PC-9 (cell line): ENCODE results near the gene BAZ1B. TPM values are rescaled to one million over a fixed set of nuclear protein-coding genes. Genes with fewer than 3 reads are reported as not detected.

Experiments used
- BruUV-seq: library from RNA; stranded (reverse); fragments of 400-500 nt; replicated peaks from 2 replicates; lab custom pipeline; 2021; lab: Mats Ljungman, UMichigan
- CTCF ChIA-PET: fragments of 300-600 bp; sonication (Branson Sonifier 250); formaldehyde crosslinking; loops from one replicate; lab custom pipeline; 2022; ENCODE audit warnings: antibody characterized with exemption; lab: Charles Lee
- POLR2A ChIA-PET: fragments of 300-600 bp; sonication (Branson Sonifier 250); formaldehyde crosslinking; loops from one replicate; lab custom pipeline; 2022; ENCODE audit warnings: antibody characterized with exemption; ENCODE audit not compliant: unreplicated experiment; lab: Charles Lee
- DNase-seq, 2 experiments: peaks; one replicate each; pipeline versions ENCODE4 v3.0.0 to v3.0.0-alpha.2; 2015 to 2022; ENCODE audit warnings: mixed read lengths in 1 of 2
- H2AFZ ChIP-seq: fragments of 200-600 bp; sonication (generic); 2 replicates; pipeline ENCODE4 v1.8.1; 2017; ENCODE audit warnings: antibody characterized with exemption
- H3F3A ChIP-seq: fragments of 200-600 bp; sonication (generic); 2 replicates; pipeline ENCODE4 v1.8.1; 2017; ENCODE audit warnings: antibody characterized with exemption, mild to moderate bottlenecking, low read depth; ENCODE audit not compliant: insufficient read depth
- H3K27ac ChIP-seq: fragments of 200-600 bp; sonication (generic); 2 replicates; pipeline ENCODE4 v1.6.1; 2016; ENCODE audit warnings: mixed run types
- H3K27me3 ChIP-seq: fragments of 200-600 bp; sonication (generic); 2 replicates; pipeline ENCODE4 v1.6.1; 2016; ENCODE audit warnings: low read depth, mixed run types; ENCODE audit not compliant: insufficient read depth
- H3K36me3 ChIP-seq: fragments of 200-600 bp; sonication (generic); 2 replicates; pipeline ENCODE4 v1.6.1; 2016; ENCODE audit warnings: low read depth, mixed run types
- H3K4me1 ChIP-seq: fragments of 200-600 bp; sonication (generic); replicated peaks from 2 replicates; pipeline ENCODE4 v1.6.1; 2016; ENCODE audit warnings: mixed run types; ENCODE audit not compliant: insufficient read depth
- H3K4me2 ChIP-seq: fragments of 200-600 bp; sonication (generic); 2 replicates; pipeline ENCODE4 v1.6.1; 2017; ENCODE audit warnings: mixed run types
- H3K4me3 ChIP-seq: fragments of 200-600 bp; sonication (generic); 2 replicates; pipeline ENCODE4 v1.6.1; 2016; ENCODE audit warnings: mixed run types
- H3K79me2 ChIP-seq: fragments of 200-600 bp; sonication (generic); 2 replicates; pipeline ENCODE4 v1.6.1; 2017; ENCODE audit warnings: low read depth, mixed run types
- H3K9me2 ChIP-seq: fragments of 200-600 bp; sonication (generic); 2 replicates; pipeline ENCODE4 v1.8.1; 2017; ENCODE audit warnings: mild to moderate bottlenecking; ENCODE audit not compliant: insufficient read depth
- H3K9me3 ChIP-seq: fragments of 200-600 bp; sonication (generic); 2 replicates; pipeline ENCODE4 v1.8.1; 2016; ENCODE audit warnings: low read depth; ENCODE audit not compliant: insufficient read depth
- H4K20me1 ChIP-seq: fragments of 200-600 bp; sonication (generic); 2 replicates; pipeline ENCODE4 v1.8.1; 2017; ENCODE audit not compliant: insufficient read depth
- EZH2 ChIP-seq: fragments of 200-600 bp; sonication (generic); IDR thresholded peaks from 2 replicates; pipeline ENCODE4 v1.8.0; 2017; ENCODE audit warnings: antibody characterized with exemption, low read depth
- intact Hi-C: fragments of 100-400 bp; cut with micrococcal nuclease; formaldehyde crosslinking; loops from one replicate; pipeline ENCODE4 v1.10.0; 2022; ENCODE audit not compliant: unreplicated experiment
- total RNA-seq: library from RNA; stranded (reverse); gene quantifications from 2 replicates; pipeline ENCODE4 v1.2.3, GENCODE V29; 2021
- TF ChIP-seq, protein P1 (sequence below): fragments of 200-600 bp; sonication (generic); conservative IDR thresholded peaks from 2 replicates; pipeline ENCODE4 v1.6.1; 2017; ENCODE audit warnings: mixed run types, antibody characterized with exemption, mild to moderate bottlenecking, moderate library complexity

The BAZ1B gene
- total RNA-seq, 1 experiment from 2014 or later: 88.4 TPM

GRCh38 chr7:73447121-73447733 is 74.9 kb downstream of the BAZ1B start:
- H3K27ac ChIP-seq: no peak overlapping the region
- H3K9me3 ChIP-seq: no peaks in the 10 kb centered on the region
- H2AFZ ChIP-seq: no peak overlapping the region
- H3K9me2 ChIP-seq: no peaks in the 10 kb centered on the region
- intact Hi-C loops: no loop called here
- H3F3A ChIP-seq: peaks cover 45% of the 10 kb centered on the region; the same call in 1 of the 2 replicates
- H3K4me3 ChIP-seq: no peak overlapping the region
- H4K20me1 ChIP-seq: peaks cover 7% of the 10 kb centered on the region
- no peak for DNase-seq
- CTCF ChIA-PET: no interaction called here
- TF ChIP-seq EZH2: no peak
- TF ChIP-seq, protein P1, sequence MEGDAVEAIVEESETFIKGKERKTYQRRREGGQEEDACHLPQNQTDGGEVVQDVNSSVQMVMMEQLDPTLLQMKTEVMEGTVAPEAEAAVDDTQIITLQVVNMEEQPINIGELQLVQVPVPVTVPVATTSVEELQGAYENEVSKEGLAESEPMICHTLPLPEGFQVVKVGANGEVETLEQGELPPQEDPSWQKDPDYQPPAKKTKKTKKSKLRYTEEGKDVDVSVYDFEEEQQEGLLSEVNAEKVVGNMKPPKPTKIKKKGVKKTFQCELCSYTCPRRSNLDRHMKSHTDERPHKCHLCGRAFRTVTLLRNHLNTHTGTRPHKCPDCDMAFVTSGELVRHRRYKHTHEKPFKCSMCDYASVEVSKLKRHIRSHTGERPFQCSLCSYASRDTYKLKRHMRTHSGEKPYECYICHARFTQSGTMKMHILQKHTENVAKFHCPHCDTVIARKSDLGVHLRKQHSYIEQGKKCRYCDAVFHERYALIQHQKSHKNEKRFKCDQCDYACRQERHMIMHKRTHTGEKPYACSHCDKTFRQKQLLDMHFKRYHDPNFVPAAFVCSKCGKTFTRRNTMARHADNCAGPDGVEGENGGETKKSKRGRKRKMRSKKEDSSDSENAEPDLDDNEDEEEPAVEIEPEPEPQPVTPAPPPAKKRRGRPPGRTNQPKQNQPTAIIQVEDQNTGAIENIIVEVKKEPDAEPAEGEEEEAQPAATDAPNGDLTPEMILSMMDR: no peak
- peaks cover 58% of the 10 kb centered on the region for H3K36me3 ChIP-seq
- H3K4me2 ChIP-seq: no peak overlapping the region
- POLR2A ChIA-PET: no interaction called here
- no peaks in the 10 kb centered on the region for H3K4me1 ChIP-seq
- H3K27me3 ChIP-seq: no peaks in the 10 kb centered on the region
- H3K79me2 ChIP-seq: no peaks in the 10 kb centered on the region; the same call in 1 of the 2 replicates
- no TSS peak for BruUV-seq

DNA sequence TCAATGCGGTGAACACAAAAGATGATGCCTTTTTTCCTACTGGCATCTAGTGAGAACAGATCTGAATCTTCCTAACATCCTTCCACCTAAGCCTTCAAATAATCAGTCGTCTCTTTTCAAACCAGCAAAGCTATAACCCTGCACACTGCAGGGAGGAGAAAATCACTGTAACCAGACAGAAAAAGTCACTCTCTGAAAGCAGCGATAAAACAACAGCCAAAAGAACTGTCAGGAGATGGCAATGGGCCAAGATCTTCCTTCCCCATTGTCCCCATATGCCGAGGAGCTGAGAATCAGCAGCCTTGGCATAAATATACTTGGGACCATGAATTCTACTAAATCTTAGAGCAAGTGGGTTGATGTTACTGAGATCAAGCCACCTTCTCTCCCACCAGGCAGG is 75.4 kb downstream of the BAZ1B start:
- no peaks in the 10 kb centered on the region for H3K9me3 ChIP-seq
- H3K79me2 ChIP-seq: no peaks in the 10 kb centered on the region; the same call in 1 of the 2 replicates
- H3K27ac ChIP-seq: no peak overlapping the region
- ChIA-PET CTCF (no interaction called here), POLR2A (no interaction called here)
- no peak for DNase-seq
- intact Hi-C loops: no loop called here
- H3K27me3 ChIP-seq: no peaks in the 10 kb centered on the region
- H3K36me3 ChIP-seq: peaks cover 58% of the 10 kb centered on the region
- H3F3A ChIP-seq: peaks cover 42% of the 10 kb centered on the region; the same call in 1 of the 2 replicates
- no TSS peak for BruUV-seq
- H4K20me1 ChIP-seq: peaks cover 3% of the 10 kb centered on the region
- no peak overlapping the region for H3K4me3 ChIP-seq
- no peaks in the 10 kb centered on the region for H3K9me2 ChIP-seq
- H2AFZ ChIP-seq: no peak overlapping the region
- H3K4me1 ChIP-seq: no peaks in the 10 kb centered on the region
- H3K4me2 ChIP-seq: no peak overlapping the region
- TF ChIP-seq EZH2: no peak
- TF ChIP-seq, protein P1: no peak

- peaks cover 40% of the 10 kb centered on the region for H3K36me3 ChIP-seq
- no peak overlapping the region for H3K27ac ChIP-seq
- H3K9me3 ChIP-seq: no peaks in the 10 kb centered on the region
- POLR2A ChIA-PET: no interaction called here
- DNase-seq: no peak
- H3K27me3 ChIP-seq: no peaks in the 10 kb centered on the region
- peaks cover 34% of the 10 kb centered on the region for H3F3A ChIP-seq
- CTCF ChIA-PET: no interaction called here
- no peak overlapping the region for H3K4me2 ChIP-seq
- H2AFZ ChIP-seq: no peak overlapping the region
- H3K9me2 ChIP-seq: no peaks in the 10 kb centered on the region
- intact Hi-C loops: no loop called here
- H3K79me2 ChIP-seq: no peaks in the 10 kb centered on the region
- TF ChIP-seq, protein P1: no peak
- TF ChIP-seq EZH2: no peak
- H4K20me1 ChIP-seq: no peaks in the 10 kb centered on the region; the same call in 1 of the 2 replicates
- no peaks in the 10 kb centered on the region for H3K4me1 ChIP-seq
- no TSS peak for BruUV-seq
- H3K4me3 ChIP-seq: no peak overlapping the region
These were observed 78.4 kb downstream of the BAZ1B start for GRCh38 chr7:73443548-73444255.
